HG02970 (cell line): ENCODE data around the gene ZNF669.
"Not testable (repeated sequence)": the region's sequence is repeated elsewhere in the genome, so short reads cannot be mapped to it uniquely, and the experiment has no call there.

Experiments
- ATAC-seq: cut with Tn5 transposase; IDR thresholded peaks from one replicate; pipeline ENCODE4 v1.9.1; 2021; ENCODE audit warnings: mild to moderate bottlenecking, moderate library complexity, moderate number of reproducible peaks; ENCODE audit not compliant: unreplicated experiment, low FRiP score

The ZNF669 gene

DNA sequence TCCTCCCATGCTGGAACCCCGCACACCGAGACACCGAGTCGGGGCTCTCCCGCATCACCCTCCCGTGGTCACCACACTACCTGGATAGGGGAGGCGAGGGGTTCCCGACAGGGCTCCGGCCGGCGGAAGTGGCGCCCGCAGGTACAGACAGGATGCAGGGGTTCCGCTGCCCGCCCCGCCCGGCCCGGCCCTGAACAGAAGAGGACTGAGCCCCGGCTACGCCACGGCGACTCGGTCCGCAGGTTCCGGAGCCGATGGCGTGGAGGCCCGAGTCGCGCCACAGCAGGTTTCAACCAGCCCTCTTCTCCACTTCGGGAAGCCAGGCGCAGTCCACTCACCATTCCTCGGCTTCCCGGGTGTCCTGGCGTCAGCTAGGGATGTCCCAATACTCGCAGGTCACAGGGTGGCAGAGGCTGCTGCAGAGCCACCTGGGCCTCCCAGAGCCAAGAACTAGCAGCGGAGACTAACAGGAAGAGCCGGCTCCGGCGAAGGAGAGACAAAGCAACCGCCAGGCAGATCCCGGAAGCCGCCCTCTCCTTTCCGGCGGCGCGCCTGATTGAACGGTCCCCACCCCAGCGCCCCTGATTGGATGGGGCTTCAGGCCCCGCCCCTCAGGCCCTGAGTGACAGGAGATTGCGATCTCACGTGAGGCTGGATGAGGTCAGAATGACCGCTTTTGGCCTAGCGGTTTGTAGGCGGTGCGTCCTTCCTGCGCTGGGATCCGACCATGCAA is at the start of gene ZNF669:
ZNF669 (minus strand) TSS at position 498 of the 733 bp plus-strand sequence; CDS start at position 341, 157 bp downstream.
- peak; percentile 100 for ATAC-seq

DNA sequence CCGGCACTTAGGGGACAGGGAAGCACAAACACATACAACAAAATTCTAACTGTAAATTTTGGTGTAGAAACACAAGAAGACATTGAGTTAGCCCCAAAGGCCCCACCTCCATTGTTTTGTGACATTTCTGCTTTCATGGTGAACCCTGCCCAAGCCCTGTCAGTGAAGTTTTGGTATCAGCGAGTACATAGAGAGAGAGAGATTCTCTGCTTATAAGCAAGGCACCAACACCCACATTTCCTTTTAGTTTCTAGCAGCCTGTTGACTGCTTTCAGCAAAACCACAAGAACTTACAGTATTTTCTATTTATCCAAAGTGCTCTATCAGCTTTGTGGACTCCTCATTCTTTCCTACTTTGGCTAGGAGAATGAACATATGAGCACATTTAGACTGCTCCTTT is 43.6 kb upstream of the ZNF669 start:
- ATAC-seq: no peak

DNA sequence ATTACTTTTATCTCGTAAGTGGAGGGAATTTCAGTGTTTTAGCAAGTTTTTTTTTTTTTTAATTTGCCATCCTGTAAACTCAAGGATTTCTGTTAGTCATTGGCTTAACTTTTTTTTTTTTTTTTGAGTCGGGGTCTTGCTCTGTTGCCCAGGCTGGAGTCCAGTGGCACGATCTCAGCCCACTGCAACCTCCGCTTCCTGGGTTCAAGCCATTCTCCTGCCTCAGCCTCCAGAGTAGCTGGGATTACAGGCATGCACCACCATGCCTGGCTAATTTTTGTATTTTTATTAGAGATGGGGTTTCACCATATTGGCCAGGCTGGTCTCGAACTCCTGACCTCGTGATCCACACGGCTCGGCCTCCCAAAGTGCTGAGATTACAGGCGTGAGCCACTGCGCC is 43.0 kb upstream of the ZNF669 start:
- ATAC-seq: not testable (repeated sequence)

DNA sequence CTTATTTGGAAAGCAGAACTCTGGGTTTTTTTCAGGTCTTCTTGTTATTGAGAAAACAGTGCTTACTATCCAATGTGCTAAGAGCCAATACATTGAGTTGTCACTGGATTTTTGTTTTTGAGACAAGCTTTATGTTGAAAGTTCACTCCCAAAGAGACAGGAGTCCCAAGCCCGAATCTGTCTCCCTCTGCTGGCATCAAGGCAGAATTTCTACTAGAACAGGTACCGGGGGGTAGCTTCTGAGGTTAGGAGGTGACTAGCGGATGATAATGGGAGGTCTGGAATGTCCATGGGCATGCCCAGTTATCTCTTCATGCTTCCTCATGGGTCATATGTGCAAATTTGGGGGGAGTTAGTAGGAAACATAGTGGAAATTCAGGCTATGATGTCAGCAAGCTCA is 42.5 kb upstream of the ZNF669 start:
- ATAC-seq: no peak

DNA sequence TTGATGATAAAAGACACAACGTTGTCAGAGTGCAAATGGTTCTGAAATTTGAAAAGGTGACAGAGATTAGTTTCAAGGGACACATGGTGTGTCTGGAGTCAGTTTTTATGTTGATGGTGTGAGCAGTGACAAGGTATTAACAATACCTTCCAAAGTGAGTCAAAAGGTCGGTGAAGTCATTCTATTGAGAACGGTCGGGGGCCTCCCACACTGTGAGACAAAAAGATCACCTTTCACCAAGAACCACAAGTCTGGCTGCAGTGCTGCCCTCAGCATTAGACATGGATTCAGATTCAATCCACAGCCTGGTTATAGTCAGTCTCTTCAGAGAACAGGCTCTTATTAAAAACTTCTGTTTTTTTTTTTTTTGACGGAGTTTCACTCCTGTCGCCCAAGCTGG is 41.1 kb upstream of the ZNF669 start:
- ATAC-seq: no peak

DNA sequence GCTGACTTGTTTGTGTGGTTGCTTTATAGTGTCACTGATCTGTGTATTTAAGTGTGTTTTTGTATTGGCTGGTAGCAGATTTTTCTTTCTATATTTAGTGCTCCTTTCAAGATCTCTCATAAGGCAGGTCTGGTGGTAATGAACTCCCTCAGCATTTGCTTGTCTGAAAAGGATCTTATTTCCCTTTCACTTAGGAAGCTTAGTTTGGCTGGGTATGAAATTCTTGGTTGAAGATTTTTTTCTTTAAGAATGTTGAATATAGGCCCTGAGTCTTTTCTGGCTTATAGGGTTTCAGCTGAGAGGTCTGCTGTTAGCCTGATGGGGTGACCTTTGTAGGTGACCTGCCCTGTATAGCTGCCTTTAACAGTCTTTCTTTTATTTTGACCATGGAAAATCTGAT is 35.4 kb upstream of the ZNF669 start:
- not testable (repeated sequence) for ATAC-seq

DNA sequence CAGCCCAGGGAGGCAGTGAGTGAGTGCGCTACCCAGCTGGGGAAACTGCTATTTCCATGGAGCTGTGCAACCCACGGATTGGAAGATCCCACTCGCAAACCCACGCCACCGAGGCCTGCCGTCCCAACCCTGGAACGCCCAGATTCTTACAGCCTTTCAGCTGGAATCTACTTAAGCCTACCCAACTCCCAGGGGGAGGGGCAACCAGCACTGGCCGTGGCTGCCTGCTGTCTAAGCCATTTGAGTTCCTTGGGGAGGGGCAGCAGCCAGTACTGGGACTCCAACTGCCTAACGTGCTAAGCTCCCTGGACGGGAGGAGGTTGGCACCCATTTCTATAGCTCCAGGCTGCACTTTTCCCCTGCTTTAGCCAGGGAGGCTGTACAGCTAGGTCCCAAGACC is 27.1 kb upstream of the ZNF669 start:
- no peak for ATAC-seq

DNA sequence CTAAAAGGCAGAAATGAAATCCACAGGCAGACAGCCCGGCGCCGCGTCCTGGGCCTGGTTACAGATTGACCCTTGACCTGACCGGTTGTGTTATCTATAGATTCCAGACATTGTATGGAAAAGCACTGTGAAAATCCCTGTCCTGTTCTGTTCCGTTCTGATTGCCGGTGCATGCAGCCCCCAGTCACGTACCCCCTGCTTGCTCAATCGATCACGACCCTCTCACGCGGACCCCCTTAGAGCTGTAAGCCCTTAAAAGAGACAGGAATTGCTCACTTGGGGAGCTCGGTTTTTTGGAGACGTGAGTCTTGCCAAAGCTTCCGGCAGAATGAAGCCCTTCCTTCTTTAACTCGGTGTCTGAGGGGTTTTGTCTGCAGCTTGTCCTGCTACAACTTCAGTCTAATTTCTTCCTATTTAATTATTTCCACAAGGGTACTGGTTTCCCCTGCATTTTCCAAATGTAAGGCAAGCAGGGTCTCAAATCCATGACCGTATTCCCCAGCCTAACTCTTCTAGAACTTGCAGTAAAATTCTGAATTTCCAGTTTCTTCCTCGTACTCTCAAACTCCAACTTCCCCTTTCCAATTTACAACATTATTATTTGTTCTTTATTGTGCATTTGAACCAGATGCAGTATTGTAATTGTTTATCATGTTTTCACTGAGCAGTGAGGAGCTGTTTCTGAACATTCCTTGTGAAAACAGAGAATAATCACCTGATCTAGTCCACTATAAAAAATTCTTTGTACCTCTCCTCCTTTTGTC is 23.5 kb upstream of the ZNF669 start:
- ATAC-seq: not testable (repeated sequence)

DNA sequence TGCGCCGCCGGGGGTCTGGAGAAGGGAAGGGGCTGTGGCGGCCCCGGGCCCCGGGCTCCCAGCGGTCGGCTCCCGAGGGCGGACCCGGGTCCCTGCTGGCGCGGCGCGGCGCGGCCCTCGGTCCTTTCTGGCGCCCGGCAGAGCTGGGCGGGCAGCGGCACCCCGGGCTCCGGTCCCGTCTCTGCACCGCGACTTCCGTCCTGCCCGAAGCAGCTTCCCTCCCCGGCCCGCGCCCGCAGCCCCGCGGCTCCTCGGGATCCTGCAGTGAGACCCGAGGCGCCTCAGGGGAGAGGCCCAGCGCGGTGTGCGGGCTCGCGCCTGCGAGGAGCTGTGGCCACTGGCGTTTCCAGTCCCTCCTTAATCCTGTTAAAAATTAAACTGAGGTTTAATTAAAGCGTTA is 22.4 kb upstream of the ZNF669 start:
- ATAC-seq: peak; percentile 49

DNA sequence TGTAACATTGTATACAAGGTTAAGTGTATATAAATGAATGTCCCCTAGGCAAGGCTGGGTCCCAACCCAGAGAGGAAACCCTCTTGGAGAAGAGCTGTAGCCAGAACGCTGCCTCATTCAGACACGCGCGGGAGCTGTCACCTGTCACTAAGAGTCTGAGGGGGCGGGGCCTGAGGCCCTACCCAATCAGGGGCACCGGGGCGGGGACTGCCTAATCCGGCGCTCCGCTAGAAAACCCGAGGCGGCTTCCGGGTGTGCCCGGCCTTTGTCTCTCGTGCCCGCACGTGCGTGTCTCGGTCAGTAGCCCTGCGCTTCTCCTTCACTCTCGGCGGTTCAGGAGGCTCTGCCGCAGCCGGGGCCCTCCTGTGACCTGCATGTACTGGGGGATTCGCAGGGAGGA is 22.0 kb upstream of the ZNF669 start:
- ATAC-seq: peak; percentile 99

DNA sequence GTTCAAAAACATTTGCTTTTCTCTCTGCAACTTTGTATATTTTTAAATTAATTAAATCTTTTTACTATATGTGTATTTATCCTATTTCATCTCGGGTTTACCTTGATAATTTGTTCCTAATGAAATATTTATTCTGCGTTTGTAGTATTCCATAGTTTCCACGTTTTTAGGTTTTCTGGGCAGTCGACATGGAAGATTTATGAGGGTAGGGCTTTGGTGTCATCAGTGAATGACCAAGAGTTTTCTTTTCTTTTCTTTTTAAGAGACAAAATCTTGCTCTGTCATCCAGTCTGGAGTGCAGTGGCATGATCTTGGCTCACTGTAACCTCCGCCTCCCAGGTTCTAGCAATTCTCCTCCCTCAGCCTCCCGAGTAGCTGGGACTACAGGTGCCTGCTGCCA is 17.2 kb upstream of the ZNF669 start:
- no peak for ATAC-seq

DNA sequence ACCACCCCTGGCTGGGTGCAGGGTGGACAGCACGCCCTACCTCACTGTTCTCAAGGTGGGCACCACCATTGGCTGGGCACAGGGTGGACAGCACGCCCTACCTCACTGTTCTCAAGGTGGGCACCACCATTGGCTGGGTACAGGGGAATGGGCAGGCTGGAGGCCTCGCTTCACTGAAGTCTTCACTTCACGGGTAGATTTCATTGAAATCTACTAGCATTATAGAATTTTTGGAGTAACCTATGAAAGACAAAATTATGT is 16.2 kb upstream of the ZNF669 start:
- ATAC-seq: not testable (repeated sequence)

DNA sequence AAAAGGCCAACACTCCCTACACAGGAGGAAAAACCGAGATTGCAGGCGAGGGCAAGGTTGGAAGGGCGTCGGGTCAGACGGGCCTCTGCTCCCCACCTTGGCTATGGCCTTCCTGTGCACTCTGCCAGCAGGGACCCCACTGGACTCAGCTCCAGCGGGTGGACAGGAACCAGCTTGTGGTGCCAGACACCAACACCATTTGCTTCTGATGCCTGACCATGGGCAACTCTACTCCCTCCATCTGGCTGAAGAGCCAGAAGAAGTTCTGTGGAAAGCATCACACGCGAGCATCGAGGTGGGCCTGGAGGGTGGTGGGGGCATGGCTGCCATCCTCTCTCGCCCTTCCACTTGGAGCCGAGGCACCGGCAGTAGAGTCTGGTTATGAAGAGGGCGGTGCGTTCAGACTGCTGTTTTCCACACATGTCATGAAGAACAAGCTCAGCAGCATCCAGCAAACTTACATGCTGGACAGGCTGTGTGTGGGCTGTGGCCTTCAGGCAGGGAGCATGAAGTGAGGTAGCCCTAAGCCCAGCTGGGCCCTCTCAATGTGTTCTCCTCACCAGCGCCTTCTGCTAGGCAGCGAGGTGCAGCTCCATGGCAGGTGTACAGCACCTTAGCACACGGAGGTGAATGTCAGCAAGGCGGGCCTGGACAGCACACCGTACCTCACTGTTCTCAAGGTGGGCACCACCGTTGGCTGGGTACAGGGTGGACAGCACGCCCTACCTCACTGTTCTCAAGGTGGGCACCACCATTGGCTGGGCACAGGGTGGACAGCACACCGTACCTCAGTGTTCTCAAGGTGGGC is 15.6 kb upstream of the ZNF669 start:
- no peak for ATAC-seq

DNA sequence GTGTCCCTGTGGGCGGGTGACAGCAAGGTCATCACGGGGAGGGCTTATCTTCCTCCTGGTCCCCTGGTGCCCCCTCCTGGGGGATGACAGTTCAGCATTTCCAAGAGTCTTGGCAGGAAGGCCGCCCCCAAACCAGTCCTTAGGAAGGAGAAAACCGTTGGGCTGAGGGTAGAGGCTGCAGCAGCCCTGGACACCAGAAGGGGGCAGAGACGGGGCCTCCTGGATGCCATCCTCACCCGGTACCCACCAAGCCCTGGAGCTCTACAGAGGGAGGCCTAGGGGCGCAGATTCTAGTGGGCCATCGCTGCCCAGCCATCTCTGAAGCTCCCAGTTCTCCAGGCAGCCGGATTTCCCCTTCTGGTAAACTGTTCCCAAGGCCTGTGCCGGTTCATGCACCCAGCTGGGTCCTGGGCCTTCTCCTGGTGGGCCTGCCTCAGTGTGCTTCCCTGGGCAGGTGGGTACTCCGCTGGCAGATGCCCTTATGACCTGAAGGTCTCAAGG is 14.8 kb upstream of the ZNF669 start:
- ATAC-seq: no peak

DNA sequence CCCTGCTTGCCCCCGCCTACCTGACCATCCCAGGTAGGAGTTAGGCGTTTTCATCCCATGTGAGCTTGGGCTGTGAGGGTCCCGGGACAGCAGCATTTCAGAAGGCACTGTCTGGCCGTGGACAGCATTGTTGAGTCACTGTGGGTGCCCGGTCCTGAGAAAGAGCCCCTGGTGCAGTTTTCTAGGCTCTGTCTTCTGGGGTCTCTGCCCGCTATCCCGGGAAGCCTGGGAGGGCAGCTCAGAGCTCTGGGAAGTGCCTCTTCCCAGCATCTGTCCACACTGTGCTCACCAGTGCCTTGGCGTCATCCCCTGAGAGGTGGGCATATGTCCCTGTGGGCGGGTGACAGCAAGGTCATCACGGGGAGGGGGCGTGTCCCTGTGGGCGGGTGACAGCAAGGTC is 11.4 kb upstream of the ZNF669 start:
- ATAC-seq: no peak

DNA sequence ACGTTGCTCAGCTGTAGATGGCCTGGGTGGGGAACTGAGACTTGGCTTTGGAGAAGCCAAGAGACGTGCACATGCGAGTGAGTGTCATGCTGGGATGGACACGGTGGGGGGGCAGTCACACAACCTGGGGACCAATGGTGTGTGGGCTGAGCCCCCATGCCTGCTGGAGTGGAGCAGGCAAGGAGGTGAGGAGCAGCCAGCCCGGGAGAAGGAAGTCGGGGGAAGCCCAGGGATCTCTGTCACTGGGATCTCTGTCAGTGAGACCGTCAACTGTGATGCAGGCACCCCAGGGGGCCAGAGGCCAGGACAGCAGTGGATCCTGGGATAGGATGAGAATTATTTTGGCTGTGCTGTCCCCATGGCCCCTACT is 11.0 kb upstream of the ZNF669 start:
- ATAC-seq: no peak

DNA sequence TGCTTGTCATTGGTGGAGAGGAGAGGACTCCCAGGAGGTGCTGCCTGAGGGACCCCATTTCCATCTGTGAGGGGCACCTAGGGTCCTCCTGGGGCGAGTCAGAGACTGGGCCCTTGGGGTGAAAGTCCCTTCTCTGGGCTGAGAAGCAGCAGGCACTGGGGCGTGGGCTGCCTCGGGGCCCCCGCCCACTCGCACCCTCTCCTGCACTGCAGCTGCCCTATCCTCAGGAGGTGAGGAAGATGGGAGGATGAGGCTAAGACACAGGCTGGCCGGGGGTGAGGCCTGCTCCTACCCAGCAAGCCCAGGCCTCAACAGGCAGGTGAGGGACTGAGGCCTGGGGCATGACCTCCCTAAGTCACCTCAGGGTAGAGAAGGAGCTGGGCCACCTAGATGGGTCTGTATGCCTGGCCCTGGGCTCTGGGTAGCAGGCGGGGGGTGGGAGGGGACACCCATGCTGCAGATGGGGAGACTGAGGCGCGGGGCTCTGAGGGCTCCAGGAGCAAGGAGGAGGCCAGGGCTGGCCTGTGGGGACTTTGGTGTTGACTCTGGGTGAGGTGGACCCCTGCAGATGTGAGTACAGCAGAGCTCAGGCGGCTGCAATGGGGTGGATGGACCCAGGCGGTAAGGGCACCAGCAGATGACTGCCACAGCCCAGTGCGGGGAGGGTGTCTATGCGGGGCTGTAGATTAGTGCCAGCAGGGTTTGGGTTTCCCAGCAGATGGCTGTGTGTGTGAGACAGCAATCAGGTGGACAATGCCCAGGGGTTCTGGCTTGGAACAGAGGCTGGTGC is 10.4 kb upstream of the ZNF669 start:
- no peak for ATAC-seq

DNA sequence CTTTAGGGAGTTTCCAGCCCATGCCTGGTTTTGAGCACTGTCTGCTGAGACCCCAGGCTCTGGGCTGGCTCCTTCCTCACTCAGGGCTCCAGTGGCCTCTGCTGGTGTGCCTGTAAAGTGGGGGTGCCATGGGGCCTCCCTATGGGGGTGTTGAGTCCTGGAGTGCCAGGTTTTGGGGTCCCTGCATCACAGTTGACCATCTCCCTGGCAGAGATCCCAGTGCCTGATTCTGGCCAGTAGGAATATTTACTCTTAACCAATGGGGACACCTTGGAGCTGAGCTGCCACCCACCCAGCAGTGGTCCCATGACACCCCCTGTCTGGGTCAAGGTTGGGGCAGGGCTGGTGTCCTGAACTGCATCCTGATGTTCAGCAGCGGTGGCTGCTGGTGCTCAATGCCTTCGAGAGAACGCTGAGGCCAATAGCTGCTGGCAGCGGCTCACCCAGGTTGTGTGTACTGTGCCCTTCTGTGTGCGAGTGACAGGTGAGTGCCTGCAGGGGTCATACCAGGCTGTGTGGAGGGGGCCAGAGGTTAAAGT is 9.6 kb upstream of the ZNF669 start:
- ATAC-seq: no peak

DNA sequence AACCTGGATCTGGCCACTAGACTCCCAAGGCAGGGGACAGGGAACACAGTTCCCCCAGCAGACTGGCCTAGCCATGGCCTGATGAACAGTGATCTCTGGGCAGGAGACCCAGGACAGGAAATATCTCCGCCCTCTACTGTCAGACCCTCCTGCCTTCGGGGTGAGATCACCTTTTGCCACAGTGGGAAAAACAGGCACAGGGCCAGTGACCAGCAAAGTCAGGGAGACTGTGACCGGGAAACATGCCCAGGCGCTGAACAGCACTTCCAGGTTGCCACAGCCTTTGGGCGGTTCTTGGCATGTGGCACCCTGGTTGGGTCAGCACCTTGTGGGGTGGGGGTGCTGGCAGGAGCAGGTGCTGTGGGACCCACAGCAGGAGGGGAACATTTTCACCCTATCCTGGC is 8.9 kb upstream of the ZNF669 start:
- no peak for ATAC-seq

DNA sequence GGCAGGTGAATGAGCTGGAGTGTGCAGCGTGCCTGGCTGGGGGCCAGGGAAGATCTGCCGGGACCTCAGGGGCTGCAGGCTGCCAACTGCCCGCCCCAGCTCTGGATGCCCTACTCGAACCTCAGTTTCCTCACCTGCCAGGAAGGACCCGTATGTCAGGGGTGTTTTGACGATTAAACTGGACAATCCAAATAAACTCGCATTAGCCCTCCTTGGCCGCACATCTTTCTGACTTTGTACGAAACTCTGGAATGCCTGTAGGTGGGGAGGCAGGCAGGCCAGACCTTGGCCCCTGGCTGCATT is 8.3 kb upstream of the ZNF669 start:
- no peak for ATAC-seq
